Gastrocnemius medialis (tissue), 4 donors: ENCODE measurements around the gene ANXA11. TPM values are rescaled to one million over a fixed set of nuclear protein-coding genes. Genes with fewer than 3 reads are reported as not detected.

Source experiments
- ATAC-seq, 2 donors: fragments of 150-250 bp; one replicate each; pipeline ENCODE4 v1.9.1; 2016
- DNase-seq, 2 donors: peaks; one replicate each; pipeline ENCODE4 v3.0.0-alpha.2; 2019
- H3K27ac ChIP-seq, 4 donors: fragments of 200-600 bp; sonication (generic); 1 replicate in 1 of 4; 2 replicates in 3 of 4; pipeline ENCODE4 v1.5.1; 2016 to 2018; ENCODE audit warnings: mild to moderate bottlenecking in 2 of 4, moderate library complexity in 1 of 4
- H3K27me3 ChIP-seq, 3 donors: fragments of 200-600 bp; sonication (generic) in 2 of 3; 1 replicate in 1 of 3; 2 replicates in 2 of 3; pipeline versions ENCODE4 v1.5.1 to v1.6.0; 2016 to 2019; ENCODE audit warnings: mild to moderate bottlenecking in 1 of 3, moderate library complexity in 1 of 3
- H3K36me3 ChIP-seq, 2 donors: fragments of 200-600 bp; sonication (generic) in 1 of 2; one replicate each; pipeline ENCODE4 v1.5.1; 2017 to 2018
- H3K4me1 ChIP-seq, 2 donors: fragments of 200-600 bp; sonication (generic) in 1 of 2; one replicate each; pipeline ENCODE4 v1.5.1; 2016 to 2017; ENCODE audit warnings: mild to moderate bottlenecking in 2 of 2
- H3K4me3 ChIP-seq, 4 donors: fragments of 200-600 bp; sonication (generic) in 3 of 4; 1 replicate in 1 of 4; 2 replicates in 3 of 4; pipeline ENCODE4 v1.5.1; 2016 to 2019; ENCODE audit warnings: mild to moderate bottlenecking in 2 of 4
- H3K9me3 ChIP-seq, 3 donors: fragments of 200-600 bp; sonication (generic) in 2 of 3; 1 replicate in 1 of 3; 2 replicates in 2 of 3; pipeline ENCODE4 v1.5.1; 2016 to 2019
- CTCF ChIP-seq, 5 experiments: fragments of 450-650 bp in 3 of 5; fragments of 200-600 bp in 2 of 5; sonication (generic) in 2 of 5; IDR thresholded peaks in 4 of 5; conservative IDR thresholded peaks in 1 of 5; 1 replicate in 4 of 5; 2 replicates in 1 of 5; pipeline ENCODE4 v1.5.1; 2016 to 2019; ENCODE audit warnings: antibody characterized with exemption in 5 of 5, mild to moderate bottlenecking in 3 of 5, moderate library complexity in 3 of 5
- POLR2A ChIP-seq, 2 donors: fragments of 450-650 bp; IDR thresholded peaks; one replicate each; pipeline ENCODE4 v1.6.1; 2017; ENCODE audit warnings: antibody characterized with exemption in 2 of 2, mild to moderate bottlenecking in 2 of 2, moderate library complexity in 2 of 2
- in situ Hi-C, 4 donors: fragments of 200-750 bp; cut with MboI; loops; one replicate each; pipeline versions ENCODE4 v1.15.0 to v1.8.0; 2017; ENCODE audit warnings: low sequenced_read_pairs in 4 of 4
- intact Hi-C: fragments of 100-400 bp; cut with DNase I; formaldehyde crosslinking; loops from one replicate; pipeline ENCODE4 v1.15.1; 2023; ENCODE audit warnings: low total_unique reads
- total RNA-seq, 4 donors: library from RNA; depleted of rRNA; stranded (reverse); fragments of >200 nt; gene quantifications; one replicate each; pipeline versions ENCODE4 v1.1.0 to v1.2.3, GENCODE V29; 2016

ANXA11 gene
- total RNA-seq, 4 donors from 2014 or later, result 142 to 202 (median 173) TPM

- ATAC-seq, result no peak
- Histone ChIP-seq H3K27ac (no peak overlapping the region), H3K36me3 (peaks cover 0 to 85% of the 10 kb centered on the region in 2 donors), H3K4me3 (no peak overlapping the region), H3K27me3 (no peaks in the 10 kb centered on the region), H3K9me3 (no peaks in the 10 kb centered on the region), H3K4me1 (peaks cover 5 to 8% of the 10 kb centered on the region in 2 donors)
- no peak for TF ChIP-seq POLR2A (IDR thresholded peaks at IDR 0.05)
- no peak for TF ChIP-seq CTCF (IDR thresholded peaks at IDR 0.05 in 4 of 5, conservative IDR thresholded peaks at IDR 0.05 in 1 of 5)
- in situ Hi-C loops, result loop anchor here in 2 of 4 donors (5.0 to 10.0 kb wide), 2 partner anchors 51 to 54 kb away; partner anchors contain the start of gene ANXA11 (in 2 of the 2)
- intact Hi-C loops, result no loop called here
- no peak for DNase-seq
These were observed 51.9 kb downstream of the ANXA11 start for GRCh38 chr10:80153460-80153859.

- Histone ChIP-seq H3K4me3 (no peak overlapping the region), H3K36me3 (peaks cover 0 to 82% of the 10 kb centered on the region in 2 donors), H3K27me3 (no peaks in the 10 kb centered on the region), H3K4me1 (peaks cover 0 to 2% of the 10 kb centered on the region in 2 donors), H3K9me3 (no peaks in the 10 kb centered on the region), H3K27ac (peak overlapping the region in 3 of 4 donors; percentile 3 to 44 (median 9))
- in situ Hi-C loops (loop anchor here in 2 of 4 donors (5.0 to 10.0 kb wide), 2 partner anchors 52 to 54 kb away; partner anchors contain the start of gene ANXA11 (in 2 of the 2)), intact Hi-C loops (no loop called here)
- DNase-seq, result no peak
- no peak for ATAC-seq
- TF ChIP-seq POLR2A (IDR thresholded peaks at IDR 0.05), result no peak
- TF ChIP-seq CTCF (IDR thresholded peaks at IDR 0.05 in 4 of 5, conservative IDR thresholded peaks at IDR 0.05 in 1 of 5), result no peak
These were observed 52.5 kb downstream of the ANXA11 start for GRCh38 chr10:80152820-80153219.

GRCh38 chr10:80150172-80150571 lies 55.2 kb downstream of the ANXA11 start:
- no peaks in the 10 kb centered on the region for H3K27me3 ChIP-seq
- DNase-seq (no peak), ATAC-seq (no peak)
- H3K4me3 ChIP-seq, result no peak overlapping the region
- no peak for TF ChIP-seq CTCF (IDR thresholded peaks at IDR 0.05 in 4 of 5, conservative IDR thresholded peaks at IDR 0.05 in 1 of 5)
- H3K9me3 ChIP-seq, result no peaks in the 10 kb centered on the region
- peaks cover 0 to 55% of the 10 kb centered on the region in 2 donors for H3K36me3 ChIP-seq
- no peak overlapping the region for H3K27ac ChIP-seq
- intact Hi-C loops (no loop called here), in situ Hi-C loops (loop anchor here in 2 of 4 donors (5.0 to 10.0 kb wide), 2 partner anchors 55 to 57 kb away; partner anchors contain the start of gene ANXA11 (in 2 of the 2))
- H3K4me1 ChIP-seq, result no peaks in the 10 kb centered on the region

GRCh38 chr10:80149123-80149522 lies 56.2 kb downstream of the ANXA11 start:
- in situ Hi-C loops (no loop called here), intact Hi-C loops (no loop called here)
- H3K36me3 ChIP-seq, result peaks cover 0 to 45% of the 10 kb centered on the region in 2 donors
- ATAC-seq (no peak), DNase-seq (no peak)
- TF ChIP-seq CTCF (IDR thresholded peaks at IDR 0.05 in 4 of 5, conservative IDR thresholded peaks at IDR 0.05 in 1 of 5) (no peak), POLR2A (IDR thresholded peaks at IDR 0.05) (no peak)
- H3K4me3 ChIP-seq, result no peak overlapping the region
- no peak overlapping the region for H3K27ac ChIP-seq
- H3K4me1 ChIP-seq, result peaks cover 5 to 7% of the 10 kb centered on the region in 2 donors
- no peaks in the 10 kb centered on the region for H3K9me3 ChIP-seq
- no peaks in the 10 kb centered on the region for H3K27me3 ChIP-seq
